PFSK-1 (cell line): ENCODE measurements around the gene SPATA12.

ENCODE experiments used
- FOXP2 ChIP-seq: optimal IDR thresholded peaks from 2 replicates; pipeline ENCODE3; 2011; ENCODE audit warnings: borderline replicate concordance, control low read depth, inconsistent platforms; ENCODE audit not compliant: insufficient read depth; ENCODE audit errors: extremely low read length, extremely low read depth
- POLR2AphosphoS5 ChIP-seq: IDR thresholded peaks from 2 replicates; pipeline ENCODE4 v1.6.1; 2012; ENCODE audit warnings: low read depth, mild to moderate bottlenecking, control low read depth, low read length, moderate library complexity
- SIN3A ChIP-seq: IDR thresholded peaks from 2 replicates; pipeline ENCODE4 v1.6.1; 2012; ENCODE audit warnings: mild to moderate bottlenecking, low read length, moderate library complexity, borderline replicate concordance; ENCODE audit not compliant: insufficient read depth
- TAF1 ChIP-seq: IDR thresholded peaks from 2 replicates; pipeline ENCODE4 v1.6.1; 2012; ENCODE audit warnings: low read length, control low read depth, borderline replicate concordance; ENCODE audit not compliant: insufficient read depth
- TF ChIP-seq, protein P1 (sequence below), 2 experiments: IDR thresholded peaks; 2 replicates each; pipeline versions ENCODE4 v1.6.1 to v1.8.0; 2011 to 2012; ENCODE audit warnings: low read depth in 2 of 2, low read length in 2 of 2, control low read depth in 1 of 2, inconsistent platforms in 1 of 2, mild to moderate bottlenecking in 1 of 2, moderate library complexity in 1 of 2; ENCODE audit not compliant: insufficient read depth in 1 of 2

DNA sequence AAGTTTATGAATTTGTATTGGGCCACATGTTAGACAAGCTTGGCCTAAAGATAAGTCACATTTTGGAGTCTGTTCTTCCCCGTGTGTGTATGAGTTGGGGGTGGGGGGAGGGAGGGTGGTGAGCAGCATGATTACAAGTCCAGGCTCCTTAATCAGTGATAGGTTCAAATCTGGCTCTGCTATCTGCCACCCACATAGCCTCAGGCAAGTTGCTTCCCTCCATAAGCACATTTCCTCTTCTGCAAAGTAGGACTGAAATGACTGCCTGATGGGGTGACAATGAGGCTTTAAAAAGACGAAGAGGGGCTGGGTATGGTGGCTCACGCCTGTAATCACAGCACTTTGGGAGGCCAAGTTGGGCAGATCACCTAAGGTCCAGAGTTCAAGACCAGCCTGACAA is 1.1 kb upstream of the SPATA12 start:
- TF ChIP-seq TAF1, result no peak
- TF ChIP-seq POLR2AphosphoS5, result no peak
- TF ChIP-seq SIN3A, result no peak
- TF ChIP-seq, protein P1, sequence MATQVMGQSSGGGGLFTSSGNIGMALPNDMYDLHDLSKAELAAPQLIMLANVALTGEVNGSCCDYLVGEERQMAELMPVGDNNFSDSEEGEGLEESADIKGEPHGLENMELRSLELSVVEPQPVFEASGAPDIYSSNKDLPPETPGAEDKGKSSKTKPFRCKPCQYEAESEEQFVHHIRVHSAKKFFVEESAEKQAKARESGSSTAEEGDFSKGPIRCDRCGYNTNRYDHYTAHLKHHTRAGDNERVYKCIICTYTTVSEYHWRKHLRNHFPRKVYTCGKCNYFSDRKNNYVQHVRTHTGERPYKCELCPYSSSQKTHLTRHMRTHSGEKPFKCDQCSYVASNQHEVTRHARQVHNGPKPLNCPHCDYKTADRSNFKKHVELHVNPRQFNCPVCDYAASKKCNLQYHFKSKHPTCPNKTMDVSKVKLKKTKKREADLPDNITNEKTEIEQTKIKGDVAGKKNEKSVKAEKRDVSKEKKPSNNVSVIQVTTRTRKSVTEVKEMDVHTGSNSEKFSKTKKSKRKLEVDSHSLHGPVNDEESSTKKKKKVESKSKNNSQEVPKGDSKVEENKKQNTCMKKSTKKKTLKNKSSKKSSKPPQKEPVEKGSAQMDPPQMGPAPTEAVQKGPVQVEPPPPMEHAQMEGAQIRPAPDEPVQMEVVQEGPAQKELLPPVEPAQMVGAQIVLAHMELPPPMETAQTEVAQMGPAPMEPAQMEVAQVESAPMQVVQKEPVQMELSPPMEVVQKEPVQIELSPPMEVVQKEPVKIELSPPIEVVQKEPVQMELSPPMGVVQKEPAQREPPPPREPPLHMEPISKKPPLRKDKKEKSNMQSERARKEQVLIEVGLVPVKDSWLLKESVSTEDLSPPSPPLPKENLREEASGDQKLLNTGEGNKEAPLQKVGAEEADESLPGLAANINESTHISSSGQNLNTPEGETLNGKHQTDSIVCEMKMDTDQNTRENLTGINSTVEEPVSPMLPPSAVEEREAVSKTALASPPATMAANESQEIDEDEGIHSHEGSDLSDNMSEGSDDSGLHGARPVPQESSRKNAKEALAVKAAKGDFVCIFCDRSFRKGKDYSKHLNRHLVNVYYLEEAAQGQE (IDR thresholded peaks at IDR 0.05; ENCODE audit: insufficient read depth in 1 of 2, low read depth in 2 of 2, low read length in 2 of 2), result no peak
- no peak for TF ChIP-seq FOXP2
